ENCODE results near the gene ASPDH. TPM values are rescaled to one million over a fixed set of nuclear protein-coding genes. Genes with fewer than 3 reads are reported as not detected.
A peak's percentile ranks its signal among the peaks of the same experiment; 100 is the strongest.

The ASPDH gene
- total RNA-seq, 1 donor from 2014 or later: not detected

GRCh38 chr19:50518091-50519005, 4.6 kb upstream of the ASPDH start:
- no peak for DNase-seq
- no peak for ATAC-seq (ENCODE audit: poor library complexity)
- intact Hi-C loops (cut with DNase I): no loop called here

GRCh38 chr19:50517704-50518075, 4.0 kb upstream of the ASPDH start:
- no peak for ATAC-seq (ENCODE audit: poor library complexity)
- intact Hi-C loops (cut with DNase I): no loop called here
- no peak for DNase-seq

DNA sequence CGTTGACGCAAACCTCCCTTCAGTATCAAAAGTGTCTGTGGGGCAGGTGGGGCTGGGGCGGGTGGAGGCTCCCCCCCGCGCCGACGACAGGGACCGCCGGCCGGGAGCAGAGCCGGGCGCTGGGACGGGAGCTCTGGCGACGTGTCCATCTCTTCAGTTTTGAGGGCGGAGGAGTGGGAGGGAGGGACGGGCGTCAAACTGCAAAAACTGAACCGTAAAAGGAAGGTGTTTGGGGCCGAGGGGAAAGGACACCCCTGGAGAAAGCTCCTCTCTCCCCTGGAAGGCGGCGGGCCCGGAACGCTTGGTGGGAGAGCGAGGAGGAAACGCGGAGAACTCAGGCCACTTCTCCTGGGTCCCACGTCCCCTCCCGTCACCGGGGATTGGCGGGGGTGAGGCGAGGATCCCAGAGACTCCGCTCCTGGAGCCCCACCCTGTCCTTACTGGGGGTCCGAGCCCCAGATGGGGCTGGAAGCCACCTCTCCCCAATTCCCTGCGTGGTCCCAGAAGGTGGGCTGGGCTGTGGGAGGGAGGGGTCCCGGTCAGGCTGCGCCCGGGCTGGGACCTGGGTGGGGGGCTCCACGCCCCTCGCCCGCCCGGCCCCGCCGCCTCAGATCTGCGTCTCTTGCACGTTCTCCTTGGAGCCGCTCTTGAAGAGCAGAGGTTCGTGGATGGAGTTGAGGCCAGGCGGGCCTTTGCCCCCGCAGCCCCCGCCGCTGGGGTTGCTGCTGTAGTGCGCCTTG, 3.4 kb upstream of the ASPDH start:
- DNase-seq (no peak), ATAC-seq (ENCODE audit: poor library complexity) (no peak)
- intact Hi-C loops (cut with DNase I): no loop called here

GRCh38 chr19:50516456-50516855, 2.7 kb upstream of the ASPDH start:
- DNase-seq (no peak), ATAC-seq (ENCODE audit: poor library complexity) (no peak)
- intact Hi-C loops (cut with DNase I): no loop called here

DNA sequence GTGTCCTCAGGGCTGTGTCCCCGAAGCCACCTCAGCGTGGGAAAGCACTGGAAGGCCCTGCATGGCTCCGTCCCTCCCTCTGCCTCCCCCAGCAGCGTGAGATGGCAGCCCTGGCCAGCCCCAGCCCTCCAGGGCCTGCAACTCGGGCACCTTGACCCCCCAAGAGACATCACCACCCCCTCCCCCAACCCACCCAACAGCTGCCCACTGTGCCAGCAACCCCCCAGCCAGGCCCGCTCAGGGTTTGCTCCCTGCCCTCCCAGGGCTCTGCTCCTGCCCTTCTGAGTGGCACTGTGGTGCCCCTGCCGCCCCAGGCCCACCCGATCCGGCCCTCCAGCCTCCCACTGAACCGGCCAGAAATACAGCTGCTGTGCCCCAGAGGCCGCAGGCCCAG, 1.5 kb upstream of the ASPDH start:
- intact Hi-C loops (cut with DNase I): no loop called here
- ATAC-seq (ENCODE audit: poor library complexity) (no peak), DNase-seq (no peak)

- peak; percentile 18 for DNase-seq
- intact Hi-C loops (cut with DNase I): no loop called here
- ATAC-seq (ENCODE audit: poor library complexity): no peak
Observed at GRCh38 chr19:50514346-50515167, 844 bp upstream of the ASPDH start.

DNA sequence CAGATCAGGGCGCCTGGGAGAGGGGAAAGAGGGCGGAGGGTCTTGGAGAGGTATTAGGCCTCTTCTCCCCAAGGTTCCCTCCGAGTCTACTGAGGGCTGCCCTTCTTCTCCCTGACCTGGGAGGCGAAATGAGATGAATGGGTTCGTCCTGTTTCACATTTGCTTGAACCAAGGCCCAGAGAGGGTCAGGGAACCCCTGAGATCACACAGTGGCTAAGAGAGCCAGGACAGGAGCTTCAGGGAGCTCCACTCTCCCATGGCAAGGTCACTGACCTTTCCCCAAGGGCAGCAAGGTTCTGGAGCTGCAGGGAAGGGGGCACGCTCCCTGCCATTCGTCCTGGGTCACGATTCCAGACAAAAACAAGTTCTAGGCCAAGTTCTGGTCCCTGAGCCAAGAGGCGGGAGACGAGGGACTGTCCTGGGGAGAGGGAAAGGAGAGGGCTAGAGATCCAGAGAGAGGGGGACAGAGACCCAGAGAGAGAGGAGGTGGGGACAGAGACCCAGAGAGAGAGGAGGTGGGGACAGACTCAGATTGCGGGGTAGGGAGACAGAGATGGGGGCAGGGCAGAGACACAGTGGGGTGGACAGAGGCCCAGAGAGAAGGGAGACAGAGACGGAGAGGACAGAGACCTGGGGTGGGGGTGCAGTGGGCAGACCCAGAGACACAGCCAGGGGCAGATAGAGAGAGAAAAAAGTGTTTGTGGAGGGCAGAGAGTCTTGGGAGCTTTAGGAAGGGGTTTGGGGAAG, 541 bp downstream of the ASPDH start:
- DNase-seq: peak; percentile 12
- intact Hi-C loops (cut with DNase I): no loop called here
- no peak for ATAC-seq (ENCODE audit: poor library complexity)

GRCh38 chr19:50512112-50512998, 1.4 kb downstream of the ASPDH start:
- ATAC-seq (ENCODE audit: poor library complexity) (no peak), DNase-seq (peak; percentile 53)
- intact Hi-C loops (cut with DNase I): no loop called here

- intact Hi-C loops (cut with DNase I): no loop called here
- ATAC-seq (ENCODE audit: poor library complexity): peak; percentile 95
- peak; percentile 100 for DNase-seq
Observed at GRCh38 chr19:50511069-50511822, 2.5 kb downstream of the ASPDH start, which contains the start of gene JOSD2. Gene JOSD2, minus strand, starts transcription at chr19:50511191. Its CDS starts 760 bp downstream, at chr19:50510431.

- intact Hi-C loops (cut with DNase I): no loop called here
- no peak for ATAC-seq (ENCODE audit: poor library complexity)
- DNase-seq: no peak
Observed at GRCh38 chr19:50510700-50511068, 3.0 kb downstream of the ASPDH start.

GRCh38 chr19:50510121-50510670, 3.5 kb downstream of the ASPDH start:
- DNase-seq: peak; percentile 61
- intact Hi-C loops (cut with DNase I): no loop called here
- ATAC-seq (ENCODE audit: poor library complexity): no peak

DNA sequence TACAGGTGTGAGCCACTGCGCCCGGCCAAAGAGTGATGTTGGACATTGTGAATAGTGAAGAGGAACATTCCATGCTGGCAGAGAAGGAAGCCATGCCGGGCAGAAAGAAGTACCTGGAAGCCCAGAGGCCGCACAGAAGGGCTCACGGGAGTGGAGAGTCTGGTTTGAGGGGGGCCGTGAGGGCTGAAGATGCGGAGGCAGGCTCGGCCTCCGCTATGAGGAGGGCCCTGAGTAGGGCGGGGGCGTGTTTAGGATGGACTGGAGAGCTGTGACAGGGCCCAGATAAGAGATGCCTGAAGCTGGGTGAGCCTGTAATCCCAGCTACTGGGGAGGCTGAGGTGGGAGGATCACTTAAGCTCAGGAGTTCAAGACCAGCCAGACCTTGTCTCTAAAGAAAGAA, 4.3 kb downstream of the ASPDH start:
- ATAC-seq (ENCODE audit: poor library complexity): no peak
- intact Hi-C loops (cut with DNase I): no loop called here
- no peak for DNase-seq

GRCh38 chr19:50508843-50509190, 4.9 kb downstream of the ASPDH start:
- intact Hi-C loops (cut with DNase I): no loop called here
- DNase-seq (no peak), ATAC-seq (ENCODE audit: poor library complexity) (no peak)

DNA sequence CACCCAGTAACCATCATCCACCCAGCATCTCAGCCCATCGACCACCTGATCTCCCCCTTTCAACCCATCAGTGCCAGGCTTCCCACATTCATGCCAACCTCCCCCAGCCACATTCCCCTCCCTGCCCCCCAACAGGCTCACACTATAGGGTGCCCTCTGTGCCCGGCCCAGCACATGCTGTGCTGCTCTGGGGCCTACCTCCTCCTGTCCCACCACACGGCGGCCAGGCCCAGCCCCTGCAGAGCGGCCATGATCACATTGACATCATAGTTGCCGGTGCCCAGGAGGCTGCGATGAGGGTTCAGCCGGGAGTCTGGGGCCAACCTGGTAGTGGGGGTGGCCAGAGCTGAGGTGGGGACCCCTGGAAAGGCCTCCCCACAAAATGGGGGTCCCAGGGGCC, 6.3 kb downstream of the ASPDH start:
- DNase-seq (peak; percentile 40), ATAC-seq (ENCODE audit: poor library complexity) (no peak)
- intact Hi-C loops (cut with DNase I): no loop called here

DNA sequence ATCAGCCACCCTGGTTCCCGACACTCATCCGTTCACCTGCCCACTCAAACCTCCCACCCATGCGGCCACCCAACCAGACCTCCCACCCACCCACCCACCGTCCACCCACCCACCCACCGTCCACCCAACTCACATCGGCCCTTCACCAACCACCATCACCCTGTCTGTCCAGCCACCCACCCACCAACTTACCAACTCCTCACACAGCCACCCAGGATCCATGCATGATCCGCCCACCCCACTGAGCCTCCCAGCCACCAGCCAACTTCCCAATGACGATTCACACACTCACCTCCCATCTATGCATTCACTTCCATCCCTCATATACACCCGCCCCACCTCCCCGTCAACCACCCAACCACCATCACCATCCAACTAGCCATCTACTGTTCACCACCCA, 7.0 kb downstream of the ASPDH start:
- intact Hi-C loops (cut with DNase I): no loop called here
- DNase-seq (peak; percentile 20), ATAC-seq (ENCODE audit: poor library complexity) (no peak)

DNA sequence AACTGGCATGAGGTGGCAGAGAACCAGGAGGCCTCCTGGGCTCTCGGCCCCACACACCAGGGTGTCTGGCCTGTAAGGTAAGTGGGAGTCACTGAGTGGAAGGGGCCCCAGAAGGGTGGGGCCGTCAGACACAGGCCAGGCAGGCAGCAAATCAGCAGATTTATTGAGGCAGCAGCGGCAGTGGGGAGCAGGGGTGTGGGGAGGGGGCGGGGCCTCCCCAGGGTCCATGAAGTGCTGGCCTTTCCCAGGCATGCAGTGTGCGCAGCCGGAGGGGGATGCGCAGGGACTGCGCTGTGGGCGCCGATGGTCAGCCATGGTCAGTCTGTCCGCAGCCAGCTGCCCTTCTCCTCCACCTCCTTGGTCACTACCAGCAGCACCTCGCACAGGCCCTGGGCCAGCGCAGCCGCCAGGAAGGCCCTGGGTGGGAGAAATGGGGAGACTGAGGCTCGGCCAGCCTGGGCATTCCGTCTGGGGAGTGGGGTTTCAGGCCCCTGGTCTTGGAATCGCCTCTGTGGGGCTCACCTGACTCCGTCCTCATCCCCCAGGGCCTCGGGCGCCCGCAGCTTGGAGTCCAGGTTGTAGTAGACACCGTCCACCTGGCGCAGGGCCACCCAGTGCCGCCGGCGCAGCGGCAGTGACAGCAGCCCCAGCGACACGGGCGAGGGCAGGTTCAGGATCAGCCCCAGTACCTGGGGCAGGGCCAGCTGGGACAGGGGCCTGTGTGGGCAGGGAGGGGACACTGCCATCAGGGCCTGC, 7.7 kb downstream of the ASPDH start:
- ATAC-seq (ENCODE audit: poor library complexity): no peak

More for the DNA sequence above, 7.7 kb downstream of the ASPDH start:
- intact Hi-C loops (cut with DNase I): no loop called here
- no peak for DNase-seq

Data from Right ventricle myocardium superior (tissue), 1 donor.